NCI-H82 treated with DMSO at 0.1 percent for 48 hours (cell line): ENCODE results near the gene PEX10.

Source experiments
- DNase-seq: peaks from one replicate; lab custom pipeline; 2025; ENCODE audit not compliant: unreplicated experiment; lab: John Stamatoyannopoulos, UW

Gene PEX10

GRCh38 chr1:2405588-2406295 is 6.6 kb downstream of the PEX10 start:
- DNase-seq: no peak

GRCh38 chr1:2404890-2405511 is 7.4 kb downstream of the PEX10 start:
- DNase-seq: no peak

GRCh38 chr1:2404142-2404889 is 8.0 kb downstream of the PEX10 start:
- DNase-seq: no peak

GRCh38 chr1:2403273-2403672 is 9.1 kb downstream of the PEX10 start:
- DNase-seq: no peak

GRCh38 chr1:2402420-2402819 is 9.9 kb downstream of the PEX10 start:
- DNase-seq: no peak

- DNase-seq: no peak
Observed at GRCh38 chr1:2400950-2401649, 11.3 kb downstream of the PEX10 start.

GRCh38 chr1:2400576-2400909 is 11.8 kb downstream of the PEX10 start:
- DNase-seq: no peak

GRCh38 chr1:2399890-2400575 is 12.3 kb downstream of the PEX10 start:
- DNase-seq: no peak

- no peak for DNase-seq
Observed at GRCh38 chr1:2398871-2399270, 13.5 kb downstream of the PEX10 start.

GRCh38 chr1:2397007-2397679 is 15.2 kb downstream of the PEX10 start:
- DNase-seq: no peak

GRCh38 chr1:2396476-2396875 is 15.9 kb downstream of the PEX10 start:
- no peak for DNase-seq

- DNase-seq: no peak
Observed at GRCh38 chr1:2396059-2396458, 16.3 kb downstream of the PEX10 start.

- DNase-seq: no peak
Observed at GRCh38 chr1:2395245-2395644, 17.1 kb downstream of the PEX10 start.

- no peak for DNase-seq
Observed at GRCh38 chr1:2394761-2395160, 17.6 kb downstream of the PEX10 start.

- DNase-seq: no peak
Observed at GRCh38 chr1:2394220-2394619, 18.1 kb downstream of the PEX10 start.

GRCh38 chr1:2393471-2393877 is 18.9 kb downstream of the PEX10 start:
- DNase-seq: no peak

GRCh38 chr1:2392686-2393085 is 19.7 kb downstream of the PEX10 start:
- DNase-seq: no peak

GRCh38 chr1:2391931-2392509 is 20.3 kb downstream of the PEX10 start:
- DNase-seq: no peak

- peak; percentile 94 for DNase-seq
Observed at GRCh38 chr1:2391041-2391930, 21.1 kb downstream of the PEX10 start, which contains the start of the genes MORN1 and RER1. Gene MORN1, minus strand, starts transcription at chr1:2391554. Its CDS starts 21 bp downstream, at chr1:2391533. Gene RER1, plus strand, starts transcription at chr1:2391841. Its CDS starts 3,950 bp downstream, at chr1:2395791.
